BE2C (cell line): ENCODE data around the gene TSSC4.

Experiments
- DNase-seq: peaks from one replicate; pipeline ENCODE4 v3.0.0-alpha.2; 2020
- H3K27me3 ChIP-seq: fragments of 250-450 bp; sonication (Bioruptor Pico); 2 replicates; pipeline ENCODE4 v1.5.1; 2020; ENCODE audit warnings: mild to moderate bottlenecking
- H3K36me3 ChIP-seq: fragments of 250-450 bp; sonication (Bioruptor Pico); 2 replicates; pipeline ENCODE4 v1.5.1; 2020; ENCODE audit warnings: mild to moderate bottlenecking
- H3K4me1 ChIP-seq: fragments of 250-450 bp; sonication (Bioruptor Pico); 2 replicates; pipeline ENCODE4 v1.5.1; 2020
- H3K4me3 ChIP-seq: 2 replicates; pipeline ENCODE4 v1.5.1; 2011; ENCODE audit warnings: low read depth, low read length
- H3K9me3 ChIP-seq: fragments of 250-450 bp; sonication (Bioruptor Pico); 2 replicates; pipeline ENCODE4 v1.5.1; 2020
- TF ChIP-seq, protein P1 (sequence below): IDR thresholded peaks from 2 replicates; pipeline ENCODE4 v1.5.1; 2012; ENCODE audit warnings: mild to moderate bottlenecking, low read depth, low read length

Gene TSSC4

GRCh38 chr11:2434506-2435255 lies 34.1 kb downstream of the TSSC4 start:
- Histone ChIP-seq H3K36me3 (no peaks in the 10 kb centered on the region), H3K4me3 (no peak overlapping the region), H3K27me3 (no peaks in the 10 kb centered on the region), H3K9me3 (no peaks in the 10 kb centered on the region), H3K4me1 (no peaks in the 10 kb centered on the region)
- TF ChIP-seq, protein P1, sequence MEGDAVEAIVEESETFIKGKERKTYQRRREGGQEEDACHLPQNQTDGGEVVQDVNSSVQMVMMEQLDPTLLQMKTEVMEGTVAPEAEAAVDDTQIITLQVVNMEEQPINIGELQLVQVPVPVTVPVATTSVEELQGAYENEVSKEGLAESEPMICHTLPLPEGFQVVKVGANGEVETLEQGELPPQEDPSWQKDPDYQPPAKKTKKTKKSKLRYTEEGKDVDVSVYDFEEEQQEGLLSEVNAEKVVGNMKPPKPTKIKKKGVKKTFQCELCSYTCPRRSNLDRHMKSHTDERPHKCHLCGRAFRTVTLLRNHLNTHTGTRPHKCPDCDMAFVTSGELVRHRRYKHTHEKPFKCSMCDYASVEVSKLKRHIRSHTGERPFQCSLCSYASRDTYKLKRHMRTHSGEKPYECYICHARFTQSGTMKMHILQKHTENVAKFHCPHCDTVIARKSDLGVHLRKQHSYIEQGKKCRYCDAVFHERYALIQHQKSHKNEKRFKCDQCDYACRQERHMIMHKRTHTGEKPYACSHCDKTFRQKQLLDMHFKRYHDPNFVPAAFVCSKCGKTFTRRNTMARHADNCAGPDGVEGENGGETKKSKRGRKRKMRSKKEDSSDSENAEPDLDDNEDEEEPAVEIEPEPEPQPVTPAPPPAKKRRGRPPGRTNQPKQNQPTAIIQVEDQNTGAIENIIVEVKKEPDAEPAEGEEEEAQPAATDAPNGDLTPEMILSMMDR: no peak
- DNase-seq: no peak

DNA sequence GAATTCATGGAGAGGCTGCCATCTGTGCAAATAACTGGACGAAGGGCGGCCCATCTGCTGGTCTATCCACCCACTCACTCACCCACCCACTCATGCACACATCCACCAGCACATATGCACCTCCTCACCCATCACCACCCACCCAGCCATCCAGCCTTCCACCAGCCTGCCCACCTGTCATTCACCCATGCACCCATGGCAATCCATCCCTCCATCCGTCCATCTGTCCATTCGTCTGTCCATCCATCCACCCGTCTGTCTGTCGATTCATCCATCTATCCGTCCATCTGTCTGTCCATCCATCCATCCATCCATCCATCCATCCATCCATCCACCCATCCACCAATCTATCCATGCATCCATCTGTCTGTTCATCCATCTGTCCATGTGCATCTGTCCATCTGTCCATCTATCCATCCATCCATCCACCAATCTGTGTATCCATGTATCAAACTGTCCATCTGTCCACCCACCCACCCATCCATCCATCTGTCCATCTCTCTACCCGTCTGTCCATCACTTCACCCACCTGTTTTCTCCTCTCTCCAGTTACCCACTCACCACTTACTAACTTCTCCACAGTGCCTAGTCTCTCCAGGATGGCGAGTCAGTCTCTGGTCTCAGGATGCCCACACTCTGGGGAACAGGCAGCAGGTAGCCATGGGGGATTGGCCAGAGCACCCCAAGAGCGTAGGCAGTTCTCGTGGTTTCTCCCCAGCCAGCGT lies 34.9 kb downstream of the TSSC4 start:
- Histone ChIP-seq H3K27me3 (no peaks in the 10 kb centered on the region), H3K4me3 (no peak overlapping the region), H3K4me1 (no peaks in the 10 kb centered on the region), H3K9me3 (no peaks in the 10 kb centered on the region), H3K36me3 (no peaks in the 10 kb centered on the region)
- TF ChIP-seq, protein P1: no peak
- no peak for DNase-seq

GRCh38 chr11:2436013-2436520 lies 35.5 kb downstream of the TSSC4 start:
- Histone ChIP-seq H3K9me3 (no peaks in the 10 kb centered on the region), H3K4me1 (no peaks in the 10 kb centered on the region), H3K27me3 (no peaks in the 10 kb centered on the region), H3K36me3 (no peaks in the 10 kb centered on the region), H3K4me3 (no peak overlapping the region)
- TF ChIP-seq, protein P1: no peak
- DNase-seq: no peak

DNA sequence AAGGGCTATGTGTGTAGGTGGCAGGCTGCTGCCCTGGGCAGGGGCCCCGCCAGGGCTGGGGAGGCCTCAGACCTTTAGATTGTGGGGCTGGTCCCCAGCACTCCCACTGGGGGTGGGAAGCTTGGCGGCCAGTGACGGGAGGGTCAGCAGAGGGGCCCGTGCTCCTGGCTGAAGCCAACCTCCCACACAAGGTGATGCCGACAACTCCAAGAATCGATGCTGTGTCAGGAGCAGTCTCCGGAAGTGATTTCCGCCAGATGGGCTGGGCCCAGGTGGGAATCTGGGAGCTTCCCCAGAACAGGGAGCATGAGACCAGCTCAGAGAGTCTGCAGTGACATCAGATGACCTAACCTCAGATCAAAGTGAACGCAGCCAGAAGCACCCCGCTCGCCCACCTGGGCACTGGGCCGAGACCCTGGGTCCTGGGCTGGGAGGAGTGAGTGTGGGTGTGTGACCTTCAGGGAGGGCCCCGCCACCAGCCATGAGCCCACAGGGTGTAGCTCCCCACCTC lies 36.0 kb downstream of the TSSC4 start:
- H3K9me3 ChIP-seq: no peaks in the 10 kb centered on the region
- TF ChIP-seq, protein P1: no peak
- no peak overlapping the region for H3K4me3 ChIP-seq
- DNase-seq: no peak
- no peaks in the 10 kb centered on the region for H3K36me3 ChIP-seq
- no peaks in the 10 kb centered on the region for H3K4me1 ChIP-seq
- H3K27me3 ChIP-seq: no peaks in the 10 kb centered on the region

DNA sequence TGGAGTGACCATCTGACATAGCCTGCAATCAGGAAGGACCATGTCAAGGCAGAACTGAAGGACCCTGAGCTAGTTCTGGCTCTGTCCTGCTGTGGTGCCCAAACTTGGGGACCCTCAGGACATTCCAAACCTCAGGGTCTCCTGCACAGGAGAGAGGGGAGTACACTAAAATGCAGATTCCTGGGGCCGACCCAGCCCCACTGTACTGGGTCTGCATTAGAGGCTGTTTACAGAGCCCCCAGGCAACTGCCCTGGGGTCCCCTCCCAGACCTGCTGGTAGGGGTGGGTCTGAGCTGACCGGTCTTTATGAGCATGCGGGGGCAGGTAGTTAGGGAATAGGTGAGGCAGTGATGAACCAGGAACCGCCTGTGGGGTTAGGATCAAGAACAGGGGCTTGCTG lies 37.0 kb downstream of the TSSC4 start:
- H3K4me3 ChIP-seq: no peak overlapping the region
- no peaks in the 10 kb centered on the region for H3K9me3 ChIP-seq
- TF ChIP-seq, protein P1: no peak
- no peaks in the 10 kb centered on the region for H3K36me3 ChIP-seq
- no peaks in the 10 kb centered on the region for H3K27me3 ChIP-seq
- H3K4me1 ChIP-seq: no peaks in the 10 kb centered on the region
- no peak for DNase-seq
